H1 (cell line): ENCODE measurements around the gene FGF19. TPM values are rescaled to one million over a fixed set of nuclear protein-coding genes. Genes with fewer than 3 reads are reported as not detected.

Experiments
- CTCF ChIA-PET: fragments of 300-600 bp; sonication (Branson Sonifier 250); formaldehyde crosslinking; loops from one replicate; lab custom pipeline; 2021; ENCODE audit not compliant: partially characterized antibody; lab: Charles Lee
- POLR2A ChIA-PET: fragments of 300-600 bp; sonication (Branson Sonifier 250); formaldehyde crosslinking; loops from one replicate; lab custom pipeline; 2021; ENCODE audit warnings: inconsistent platforms; ENCODE audit not compliant: partially characterized antibody; lab: Charles Lee
- DNase-seq, 2 experiments: peaks; one replicate each; pipeline versions ENCODE4 v3.0.0 to v3.0.0-alpha.2; 2010 to 2022; ENCODE audit warnings: low spot score in 2 of 2, low read depth in 1 of 2, mixed read lengths in 1 of 2
- FAIRE-seq: peaks from 2 replicates; lab custom pipeline; 2011; peaks lifted over from hg19 to GRCh38; lab: Jason Lieb, UNC
- H2AFZ ChIP-seq: 2 replicates; pipeline ENCODE4 v1.8.1; 2012; ENCODE audit warnings: low read length, inconsistent platforms
- H2AK5ac ChIP-seq: 2 replicates; pipeline ENCODE4 v1.6.1; 2013; ENCODE audit warnings: low read depth, low read length
- H2BK120ac ChIP-seq: replicated peaks from 2 replicates; pipeline ENCODE3; 2013; ENCODE audit warnings: low read depth, low read length, inconsistent platforms
- H2BK12ac ChIP-seq: 2 replicates; pipeline ENCODE4 v1.6.1; 2013; ENCODE audit warnings: low read depth, low read length
- H2BK15ac ChIP-seq: 2 replicates; pipeline ENCODE4 v1.6.1; 2013; ENCODE audit warnings: low read length
- H2BK20ac ChIP-seq: 2 replicates; pipeline ENCODE4 v1.6.1; 2013; ENCODE audit warnings: low read length
- H2BK5ac ChIP-seq: 2 replicates; pipeline ENCODE4 v1.6.1; 2013; ENCODE audit warnings: low read depth, low read length
- H3K14ac ChIP-seq: 2 replicates; pipeline ENCODE4 v1.6.1; 2013; ENCODE audit warnings: inconsistent platforms; ENCODE audit not compliant: insufficient read length
- H3K18ac ChIP-seq: 2 replicates; pipeline ENCODE4 v1.6.1; 2013; ENCODE audit warnings: low read length; ENCODE audit errors: extremely low read depth
- H3K23ac ChIP-seq: 2 replicates; pipeline ENCODE4 v1.6.1; 2013; ENCODE audit warnings: inconsistent platforms; ENCODE audit not compliant: insufficient read length
- H3K23me2 ChIP-seq: 2 replicates; pipeline ENCODE4 v1.6.1; 2013; ENCODE audit warnings: low read depth, low read length
- H3K27ac ChIP-seq: 2 replicates; pipeline ENCODE4 v1.6.1; 2011; ENCODE audit warnings: low read depth, low read length, inconsistent platforms
- H3K27me3 ChIP-seq, 4 experiments: replicated peaks in 1 of 4; 1 replicate in 1 of 4; 2 replicates in 3 of 4; pipeline versions ENCODE4 v1.6.1 to v1.8.1; 2011 to 2013; ENCODE audit warnings: low read length in 3 of 4, mild to moderate bottlenecking in 3 of 4, inconsistent platforms in 2 of 4, mixed read lengths in 2 of 4, moderate library complexity in 1 of 4; ENCODE audit not compliant: control insufficient read depth in 3 of 4, insufficient read depth in 3 of 4; ENCODE audit errors: extremely low read depth in 1 of 4
- H3K36me3 ChIP-seq, 4 experiments: 2 replicates each; pipeline versions ENCODE4 v1.6.1 to v1.8.1; 2011 to 2013; ENCODE audit warnings: mild to moderate bottlenecking in 4 of 4, low read length in 3 of 4, moderate library complexity in 2 of 4, control low read depth in 1 of 4, inconsistent platforms in 1 of 4; ENCODE audit not compliant: insufficient read depth in 4 of 4, control insufficient read depth in 2 of 4
- H3K4ac ChIP-seq: replicated peaks from 2 replicates; pipeline ENCODE3; 2013; ENCODE audit warnings: low read length, low read depth, mixed read lengths, inconsistent platforms; ENCODE audit not compliant: insufficient read length
- H3K4me1 ChIP-seq, 4 experiments: replicated peaks in 1 of 4; 1 replicate in 1 of 4; 2 replicates in 3 of 4; pipeline versions ENCODE4 v1.6.1 to v1.8.1; 2011 to 2013; ENCODE audit warnings: low read length in 3 of 4, inconsistent platforms in 2 of 4, mixed read lengths in 1 of 4; ENCODE audit not compliant: insufficient read depth in 4 of 4, control insufficient read depth in 3 of 4
- H3K4me2 ChIP-seq, 2 experiments: 2 replicates each; pipeline versions ENCODE4 v1.6.1 to v1.8.1; 2011 to 2013; ENCODE audit warnings: low read depth in 2 of 2, low read length in 2 of 2, control low read depth in 1 of 2, inconsistent platforms in 1 of 2, mild to moderate bottlenecking in 1 of 2; ENCODE audit not compliant: insufficient read depth in 1 of 2
- H3K4me3 ChIP-seq, 4 experiments: fragments of 200-600, 300-600 bp in 1 of 4; sonication (generic), shearing (Covaris generic), sonication (Bioruptor Twin) in 1 of 4; 2 replicates each; pipeline versions ENCODE4 v1.5.1 to v1.8.1; 2011 to 2016; ENCODE audit warnings: low read length in 4 of 4, low read depth in 3 of 4, control low read depth in 2 of 4, inconsistent platforms in 2 of 4, mild to moderate bottlenecking in 2 of 4, mixed read lengths in 1 of 4, moderate library complexity in 1 of 4; ENCODE audit not compliant: insufficient read depth in 2 of 4; ENCODE audit errors: extremely low read depth in 1 of 4
- H3K56ac ChIP-seq: replicated peaks from 2 replicates; pipeline ENCODE3; 2013; ENCODE audit warnings: low read depth, mild to moderate bottlenecking, mixed read lengths, low read length, inconsistent platforms; ENCODE audit not compliant: insufficient read length
- H3K79me1 ChIP-seq: 2 replicates; pipeline ENCODE4 v1.6.1; 2013; ENCODE audit warnings: low read depth, low read length, control low read depth
- H3K79me2 ChIP-seq, 2 experiments: 2 replicates each; pipeline versions ENCODE4 v1.6.1 to v1.8.1; 2012 to 2013; ENCODE audit warnings: low read length in 2 of 2, mild to moderate bottlenecking in 2 of 2, inconsistent platforms in 1 of 2; ENCODE audit not compliant: insufficient read depth in 2 of 2, control insufficient read depth in 1 of 2
- H3K9ac ChIP-seq, 4 experiments: replicated peaks in 1 of 4; 1 replicate in 1 of 4; 2 replicates in 3 of 4; pipeline versions ENCODE4 v1.6.1 to v1.8.1; 2011 to 2013; ENCODE audit warnings: low read depth in 3 of 4, low read length in 3 of 4, control low read depth in 2 of 4, mild to moderate bottlenecking in 2 of 4, moderate library complexity in 2 of 4, inconsistent platforms in 1 of 4; ENCODE audit errors: extremely low read depth in 1 of 4
- H3K9me3 ChIP-seq, 2 experiments: 2 replicates each; pipeline versions ENCODE4 v1.6.1 to v1.8.1; 2012 to 2013; ENCODE audit warnings: mild to moderate bottlenecking in 2 of 2, moderate library complexity in 2 of 2, control low read depth in 1 of 2, inconsistent platforms in 1 of 2, low read depth in 1 of 2, low read length in 1 of 2, mixed read lengths in 1 of 2; ENCODE audit not compliant: insufficient read depth in 2 of 2
- H4K20me1 ChIP-seq, 2 experiments: replicated peaks in 1 of 2; 2 replicates each; pipeline versions ENCODE3 to v1.8.1; 2011 to 2013; ENCODE audit warnings: inconsistent platforms in 2 of 2, low read length in 2 of 2, mild to moderate bottlenecking in 1 of 2; ENCODE audit not compliant: insufficient read depth in 2 of 2, control insufficient read depth in 1 of 2
- H4K5ac ChIP-seq: 2 replicates; pipeline ENCODE4 v1.6.1; 2013; ENCODE audit warnings: low read length, low read depth, mixed read lengths, inconsistent platforms; ENCODE audit not compliant: insufficient read length
- H4K8ac ChIP-seq: 2 replicates; pipeline ENCODE4 v1.8.0; 2013; ENCODE audit warnings: mild to moderate bottlenecking, moderate library complexity, low read length, inconsistent platforms; ENCODE audit not compliant: insufficient read depth; ENCODE audit errors: extremely low read depth
- H4K91ac ChIP-seq: replicated peaks from 2 replicates; pipeline ENCODE3; 2013; ENCODE audit warnings: low read length, mixed read lengths, inconsistent platforms; ENCODE audit not compliant: insufficient read length
- CHD2 ChIP-seq: IDR thresholded peaks from 2 replicates; pipeline ENCODE4 v1.6.1; 2012; ENCODE audit warnings: low read length, improper control_type of control experiment
- CREB1 ChIP-seq: IDR thresholded peaks from 2 replicates; pipeline ENCODE4 v1.6.1; 2012; ENCODE audit warnings: inconsistent platforms
- GABPA ChIP-seq: IDR thresholded peaks from 2 replicates; pipeline ENCODE4 v1.6.1; 2011; ENCODE audit warnings: mild to moderate bottlenecking, low read length, moderate library complexity, borderline replicate concordance; ENCODE audit not compliant: insufficient read depth
- GTF2F1 ChIP-seq: IDR thresholded peaks from 2 replicates; pipeline ENCODE4 v1.6.1; 2012; ENCODE audit warnings: low read depth, low read length, improper control_type of control experiment, borderline replicate concordance
- POLR2A ChIP-seq, 2 experiments: IDR thresholded peaks; 1 replicate in 1 of 2; 2 replicates in 1 of 2; pipeline ENCODE4 v1.6.1; 2011; ENCODE audit warnings: low read depth in 2 of 2, low read length in 2 of 2, mild to moderate bottlenecking in 2 of 2; ENCODE audit errors: control extremely low read depth in 1 of 2
- RNF2 ChIP-seq: fragments of 200-900, 300-1000 bp; sonication (generic); IDR thresholded peaks from 2 replicates; pipeline ENCODE4 v1.7.1; 2016; ENCODE audit warnings: borderline replicate concordance, low read depth, mild to moderate bottlenecking, antibody characterized with exemption, low read length; ENCODE audit not compliant: poor library complexity, severe bottlenecking; ENCODE audit errors: missing control alignments
- YY1 ChIP-seq: IDR thresholded peaks from 2 replicates; pipeline ENCODE4 v1.6.1; 2011; ENCODE audit warnings: low read depth, mild to moderate bottlenecking, low read length
- WGBS, 2 experiments: shearing (Covaris generic) in 1 of 2; methylation state at CpG; one replicate each; pipeline versions ENCODE4 v1.1.6 to v1.1.7; 2013 to 2015; ENCODE audit warnings: low lambda C conversion rate in 2 of 2, mixed read lengths in 2 of 2, inconsistent platforms in 1 of 2, low coverage in 1 of 2, missing lambda C conversion rate in 1 of 2; ENCODE audit not compliant: insufficient replicate concordance in 2 of 2, insufficient coverage in 1 of 2, insufficient read length in 1 of 2; ENCODE audit errors: extremely low coverage in 1 of 2, missing lambda C conversion rate in 1 of 2; 5-methylcytosine and 5-hydroxymethylcytosine counted together
- polyA plus RNA-seq, 7 experiments: library from polyadenylated mRNA; depleted of rRNA in 3 of 7; stranded (reverse) in 5 of 7; unstranded in 2 of 7; fragments of >200 nt in 5 of 7; fragments of 200-250 nt in 2 of 7; gene quantifications; 1 replicate in 5 of 7; 2 replicates in 1 of 7; 4 replicates in 1 of 7; pipeline versions ENCODE4 v1.2.1 to v1.2.3, GENCODE V29; 2011 to 2013; ENCODE audit warnings: missing spikeins in 2 of 7, mixed read lengths in 2 of 7
- total RNA-seq: library from RNA; stranded (reverse); fragmentation: NEBNext Ultra II Directional; extraction: Animal tissue kit (Norgen Biotek cat#: 25700); gene quantifications from 2 replicates; pipeline ENCODE4 v1.2.1, GENCODE V29; 2021

The FGF19 gene
- total and polyA plus RNA-seq, 2 of the 8 experiments (the other 6 are each of a cell fraction or from before 2014, with no cell fraction given): 9.6 to 14.8 TPM

DNA sequence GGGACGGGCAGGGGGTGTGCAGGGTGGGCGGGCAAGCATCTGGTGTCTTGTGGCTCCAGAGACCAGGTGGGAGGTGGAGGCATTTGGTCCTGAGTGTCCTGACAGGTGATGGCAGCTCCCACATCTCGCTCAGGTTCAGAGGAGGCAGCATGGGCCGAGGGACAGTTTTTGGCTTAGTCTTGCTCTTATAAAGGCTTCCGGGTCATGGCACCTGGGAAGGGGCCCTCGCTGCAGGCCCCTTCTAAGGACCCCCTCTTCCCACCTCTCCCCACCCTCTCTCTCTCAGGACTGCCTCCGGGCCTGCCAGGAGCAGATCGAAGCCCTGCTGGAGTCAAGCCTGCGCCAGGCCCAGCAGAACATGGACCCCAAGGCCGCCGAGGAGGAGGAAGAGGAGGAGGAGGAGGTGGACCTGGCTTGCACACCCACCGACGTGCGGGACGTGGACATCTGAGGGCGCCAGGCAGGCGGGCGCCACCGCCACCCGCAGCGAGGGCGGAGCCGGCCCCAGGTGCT is 52.9 kb downstream of the FGF19 start:
- peaks cover 30 to 81% (median 54%) of the 10 kb centered on the region in 4 experiments for H3K36me3 ChIP-seq
- no peak overlapping the region for H3K56ac ChIP-seq
- no peak overlapping the region for H2BK15ac ChIP-seq
- H4K20me1 ChIP-seq: peaks cover 14 to 20% of the 10 kb centered on the region in 2 experiments
- 95% methylated on average over 21 of the region's 23 CpGs; no CpG with 5 or more reads in 1 of the 2 experiments for WGBS, 2 experiments
- CTCF ChIA-PET: interaction anchor here (0.6 kb wide), 1 partner anchor 205 kb away, joined by 4 read pairs; no protein-coding TSS in a partner anchor
- H3K4me1 ChIP-seq: peaks cover 0 to 3% (median 0%) of the 10 kb centered on the region in 4 experiments; a peak in 2 of 7 replicates
- no peak overlapping the region for H3K18ac ChIP-seq
- no peak overlapping the region for H3K14ac ChIP-seq
- no peak overlapping the region for H2AFZ ChIP-seq
- H2BK20ac ChIP-seq: no peak overlapping the region
- no peaks in the 10 kb centered on the region for H3K27me3 ChIP-seq
- no peak overlapping the region for H3K4me2 ChIP-seq
- H2BK5ac ChIP-seq: no peak overlapping the region
- TF ChIP-seq GABPA: no peak
- TF ChIP-seq YY1: no peak
- no peak for TF ChIP-seq RNF2
- TF ChIP-seq CHD2: no peak
- TF ChIP-seq CREB1: no peak
- no peak for TF ChIP-seq GTF2F1
- no peak for TF ChIP-seq POLR2A (IDR thresholded peaks at IDR 0.05; ENCODE audit: control extremely low read depth in 1 of 2, low read depth in 2 of 2, low read length in 2 of 2)
- TF ChIP-seq, all 59 proteins: peak for 0
- POLR2A ChIA-PET: interaction anchor here (1.4 kb wide), 1 partner anchor 12 kb away, joined by 3 read pairs; no protein-coding TSS in a partner anchor
- no peaks in the 10 kb centered on the region; the same call in 1 of the 2 replicates for H3K23me2 ChIP-seq
- H3K4ac ChIP-seq: no peak overlapping the region
- H4K5ac ChIP-seq: no peak overlapping the region
- H3K9ac ChIP-seq: no peak overlapping the region
- H3K9me3 ChIP-seq: no peaks in the 10 kb centered on the region
- FAIRE-seq (no peak), DNase-seq (no peak)
- no peak overlapping the region for H2AK5ac ChIP-seq
- no peak overlapping the region for H2BK12ac ChIP-seq
- H2BK120ac ChIP-seq: no peak overlapping the region
- H3K79me2 ChIP-seq: no peaks in the 10 kb centered on the region; a peak in 1 of 4 replicates
- peaks cover 2% of the 10 kb centered on the region for H3K79me1 ChIP-seq
- no peak overlapping the region for H3K27ac ChIP-seq
- no peak overlapping the region for H4K8ac ChIP-seq
- H4K91ac ChIP-seq: no peak overlapping the region
- no peak overlapping the region for H3K23ac ChIP-seq
- no peak overlapping the region for H3K4me3 ChIP-seq
